ENCODE data around the gene OR4D1. TPM values are rescaled to one million over a fixed set of nuclear protein-coding genes. Genes with fewer than 3 reads are reported as not detected.

The OR4D1 gene
- total RNA-seq, 2 experiments from 2014 or later: 0.49 to 0.70 TPM

GRCh38 chr17:58195518-58196123, 47.4 kb downstream of the OR4D1 start:
- Histone ChIP-seq H3K9me3 (ENCODE audit: control insufficient read depth in 1 of 2, insufficient read depth in 1 of 2, low read length in 2 of 2) (peaks cover 0 to 4% of the 10 kb centered on the region in 2 experiments), H3K27ac (ENCODE audit: low read depth in 1 of 2, low read length in 2 of 2) (no peak overlapping the region), H3K4me1 (ENCODE audit: insufficient read depth, low read length) (peaks cover 5% of the 10 kb centered on the region), H3K27me3 (ENCODE audit: control insufficient read depth in 1 of 2, insufficient read depth in 2 of 2, low read length in 2 of 2) (peaks cover 0 to 15% of the 10 kb centered on the region in 2 experiments), H3K4me3 (ENCODE audit: low read length) (no peak overlapping the region), H3K36me3 (ENCODE audit: insufficient read depth, low read length) (no peaks in the 10 kb centered on the region)
- peaks cover 4% of the 10 kb centered on the region for H3K4me1 Mint-ChIP-seq (ENCODE audit: low read depth)
- TF ChIP-seq CTCF (IDR thresholded peaks at IDR 0.05): no peak
- ChIA-PET POLR2A (no interaction called here), CTCF (no interaction called here)
- no peak for ATAC-seq (ENCODE audit: poor library complexity)
- H3K36me3 Mint-ChIP-seq (ENCODE audit: low read depth): no peaks in the 10 kb centered on the region
- DNase-seq: no peak
- intact Hi-C loops (cut with DNase I, micrococcal nuclease): no loop called here
- H3K27ac Mint-ChIP-seq: no peak overlapping the region
- H3K9me3 Mint-ChIP-seq: no peaks in the 10 kb centered on the region
- no peak overlapping the region for H3K4me3 Mint-ChIP-seq
- peaks cover 23% of the 10 kb centered on the region for H3K27me3 Mint-ChIP-seq

GRCh38 chr17:58196610-58197009, 48.4 kb downstream of the OR4D1 start:
- H3K27ac Mint-ChIP-seq: no peak overlapping the region
- H3K27ac ChIP-seq (ENCODE audit: low read depth in 1 of 2, low read length in 2 of 2): no peak overlapping the region
- ChIA-PET CTCF (no interaction called here), POLR2A (no interaction called here)
- H3K36me3 ChIP-seq (ENCODE audit: insufficient read depth, low read length): no peaks in the 10 kb centered on the region
- peaks cover 23% of the 10 kb centered on the region for H3K27me3 Mint-ChIP-seq
- no peak for ATAC-seq (ENCODE audit: poor library complexity)
- no peak for TF ChIP-seq CTCF (IDR thresholded peaks at IDR 0.05)
- DNase-seq: no peak
- intact Hi-C loops (cut with DNase I, micrococcal nuclease): no loop called here
- no peaks in the 10 kb centered on the region for H3K9me3 Mint-ChIP-seq
- H3K4me3 Mint-ChIP-seq: no peak overlapping the region
- H3K27me3 ChIP-seq (ENCODE audit: control insufficient read depth in 1 of 2, insufficient read depth in 2 of 2, low read length in 2 of 2): peaks cover 0 to 12% of the 10 kb centered on the region in 2 experiments
- H3K4me3 ChIP-seq (ENCODE audit: low read length): no peak overlapping the region
- no peaks in the 10 kb centered on the region for H3K36me3 Mint-ChIP-seq (ENCODE audit: low read depth)
- peaks cover 0 to 4% of the 10 kb centered on the region in 2 experiments for H3K9me3 ChIP-seq (ENCODE audit: control insufficient read depth in 1 of 2, insufficient read depth in 1 of 2, low read length in 2 of 2)
- H3K4me1 Mint-ChIP-seq (ENCODE audit: low read depth): peaks cover 4% of the 10 kb centered on the region
- H3K4me1 ChIP-seq (ENCODE audit: insufficient read depth, low read length): peaks cover 5% of the 10 kb centered on the region

GRCh38 chr17:58200024-58200633, 51.9 kb downstream of the OR4D1 start:
- Histone ChIP-seq H3K27ac (ENCODE audit: low read depth in 1 of 2, low read length in 2 of 2) (no peak overlapping the region), H3K4me3 (ENCODE audit: low read length) (no peak overlapping the region), H3K9me3 (ENCODE audit: control insufficient read depth in 1 of 2, insufficient read depth in 1 of 2, low read length in 2 of 2) (peaks cover 0 to 4% of the 10 kb centered on the region in 2 experiments), H3K36me3 (ENCODE audit: insufficient read depth, low read length) (no peaks in the 10 kb centered on the region), H3K27me3 (ENCODE audit: control insufficient read depth in 1 of 2, insufficient read depth in 2 of 2, low read length in 2 of 2) (peaks cover 0 to 10% of the 10 kb centered on the region in 2 experiments), H3K4me1 (ENCODE audit: insufficient read depth, low read length) (peaks cover 5% of the 10 kb centered on the region)
- ATAC-seq (ENCODE audit: poor library complexity): peak; percentile 76
- no peak overlapping the region for H3K4me3 Mint-ChIP-seq
- ChIA-PET CTCF (interaction anchor here (0.8 to 1.8 kb wide), 9 partner anchors 32 to 249 kb away, joined by 3 to 9 read pairs (median 4); partner anchors contain the start of gene RNF43), POLR2A (interaction anchor here (0.8 to 1.0 kb wide), 2 partner anchors 20 to 132 kb away, joined by 3 read pairs; no protein-coding TSS in a partner anchor)
- H3K27me3 Mint-ChIP-seq: peaks cover 23% of the 10 kb centered on the region
- intact Hi-C loops (cut with DNase I, micrococcal nuclease): loop anchor here in 1 of 2 experiments (5.0 kb wide), 1 partner anchor 247 kb away; no protein-coding TSS in a partner anchor
- DNase-seq: peak; percentile 22 to 73 (median 42)
- H3K4me1 Mint-ChIP-seq (ENCODE audit: low read depth): peaks cover 4% of the 10 kb centered on the region
- peaks cover 2% of the 10 kb centered on the region for H3K36me3 Mint-ChIP-seq (ENCODE audit: low read depth)
- peak; percentile 67 for TF ChIP-seq CTCF (IDR thresholded peaks at IDR 0.05)
- no peaks in the 10 kb centered on the region for H3K9me3 Mint-ChIP-seq
- no peak overlapping the region for H3K27ac Mint-ChIP-seq

Data from CD4-positive, alpha-beta T cell (primary cell).